Activated T-cell treated with anti-CD3 and anti-CD28 coated beads, Interleukin-2, amount 50 U/mL, for 1 hour (primary cell): ENCODE measurements around the gene CCDC92.
"Not testable (repeated sequence)": the region's sequence is repeated elsewhere in the genome, so short reads cannot be mapped to it uniquely, and the experiment has no call there.

Experiments used
- DNase-seq: peaks from one replicate; pipeline ENCODE4 v3.0.0-alpha.2; 2020

The CCDC92 gene

DNA sequence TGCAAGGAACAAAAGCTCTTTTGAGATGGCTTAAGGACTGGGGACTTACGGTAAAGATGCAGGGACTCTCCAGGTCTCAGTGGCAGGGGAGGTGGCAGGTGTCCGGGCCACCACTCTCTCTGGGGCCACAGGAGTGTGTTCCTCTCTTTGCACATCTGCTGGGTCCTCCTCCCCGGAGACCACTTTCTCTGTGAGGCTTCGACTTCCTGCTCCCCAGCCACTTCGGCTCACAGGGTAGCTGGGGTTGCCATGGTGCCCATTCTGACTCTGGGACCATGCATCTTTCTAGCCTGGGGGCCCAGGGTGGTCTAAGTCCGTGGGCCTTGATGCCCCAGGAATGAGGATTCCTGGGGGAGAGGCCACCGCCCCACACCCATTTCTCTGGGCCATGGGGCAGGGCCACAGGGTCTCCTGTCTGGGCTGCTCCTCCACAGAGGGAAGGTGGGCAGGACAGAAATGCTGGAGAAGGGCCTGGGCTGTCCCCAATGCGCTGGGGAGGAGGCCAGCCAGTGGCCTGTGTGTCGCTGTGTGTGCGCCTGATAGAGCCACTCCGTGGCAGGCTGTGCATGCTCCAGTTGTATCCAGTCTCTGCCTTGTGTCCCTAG, 38.5 kb downstream of the CCDC92 start:
- DNase-seq, result no peak

DNA sequence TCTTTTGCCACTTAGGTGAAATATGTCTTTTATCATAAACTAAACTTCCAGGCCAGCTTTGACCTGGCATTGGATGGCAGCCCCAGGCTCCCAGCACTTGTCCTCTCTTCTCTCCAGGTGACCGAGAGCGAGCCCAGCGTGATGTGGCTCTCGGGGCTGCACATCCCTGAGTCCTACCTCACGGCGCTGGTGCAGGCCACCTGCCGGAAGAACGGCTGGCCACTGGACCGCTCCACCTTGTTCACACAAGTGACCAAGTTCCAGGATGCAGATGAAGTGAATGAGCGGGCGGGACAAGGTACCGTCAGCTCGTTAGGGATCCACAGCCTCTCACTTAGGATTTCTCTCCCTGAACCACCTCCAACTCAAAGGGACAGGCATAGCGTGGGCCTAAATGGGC, 39.4 kb downstream of the CCDC92 start:
- no peak for DNase-seq

DNA sequence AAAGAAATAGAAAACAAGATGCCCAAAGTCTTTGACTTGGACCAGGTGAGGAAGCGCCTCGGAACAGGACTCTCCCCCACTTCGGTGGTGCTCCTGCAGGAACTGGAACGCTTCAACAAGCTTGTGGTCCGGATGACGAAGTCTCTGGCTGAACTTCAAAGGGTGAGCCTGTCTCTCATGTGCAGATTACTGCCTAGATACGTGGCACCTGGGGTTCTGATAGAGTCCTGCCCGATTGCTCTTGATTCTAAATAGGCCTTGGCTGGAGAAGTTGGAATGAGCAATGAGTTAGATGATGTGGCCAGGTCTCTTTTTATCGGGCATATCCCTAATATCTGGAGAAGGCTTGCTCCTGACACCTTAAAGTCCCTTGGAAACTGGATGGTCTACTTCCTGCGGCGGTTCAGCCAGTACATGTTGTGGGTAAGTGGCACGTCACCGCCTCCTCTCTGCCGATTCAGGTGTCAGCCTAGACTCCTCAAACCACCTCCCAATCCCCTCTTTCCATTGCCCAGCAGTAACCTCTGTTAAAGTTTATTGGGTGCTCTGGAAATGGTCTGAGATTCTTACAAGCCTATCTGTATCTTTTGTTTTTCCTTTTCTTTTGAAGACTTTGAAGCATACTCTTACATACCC, 40.8 kb downstream of the CCDC92 start:
- peak; percentile 51 for DNase-seq

DNA sequence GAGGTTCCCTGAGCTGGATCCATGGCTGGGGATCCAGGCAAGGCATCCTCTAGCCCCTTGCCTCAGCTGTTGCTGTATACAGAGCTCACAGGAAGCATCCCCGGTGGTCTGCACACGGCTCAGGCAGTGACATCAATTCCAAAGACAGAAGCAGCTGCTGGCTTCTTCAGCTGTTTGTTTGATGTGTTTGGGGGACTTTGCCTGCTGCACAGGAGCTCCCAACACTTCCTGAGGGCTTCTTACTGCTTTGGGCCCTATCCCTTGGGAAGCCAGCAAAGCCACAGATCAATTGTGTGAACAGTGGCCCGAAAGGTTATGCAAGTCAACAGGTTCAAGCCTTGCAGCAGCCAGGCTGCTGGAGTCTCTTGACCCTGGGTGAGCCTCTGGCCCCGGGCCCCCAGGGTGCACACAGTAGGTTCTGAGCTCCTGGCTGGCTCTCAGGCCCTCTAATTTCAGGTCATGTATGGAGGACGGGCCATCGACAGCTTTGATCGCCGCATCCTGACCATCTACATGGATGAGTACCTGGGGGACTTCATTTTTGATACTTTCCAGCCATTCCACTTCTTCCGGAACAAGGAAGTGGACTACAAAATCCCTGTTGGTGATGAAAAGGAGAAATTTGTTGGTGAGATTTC, 42.6 kb downstream of the CCDC92 start:
- DNase-seq, result no peak

DNA sequence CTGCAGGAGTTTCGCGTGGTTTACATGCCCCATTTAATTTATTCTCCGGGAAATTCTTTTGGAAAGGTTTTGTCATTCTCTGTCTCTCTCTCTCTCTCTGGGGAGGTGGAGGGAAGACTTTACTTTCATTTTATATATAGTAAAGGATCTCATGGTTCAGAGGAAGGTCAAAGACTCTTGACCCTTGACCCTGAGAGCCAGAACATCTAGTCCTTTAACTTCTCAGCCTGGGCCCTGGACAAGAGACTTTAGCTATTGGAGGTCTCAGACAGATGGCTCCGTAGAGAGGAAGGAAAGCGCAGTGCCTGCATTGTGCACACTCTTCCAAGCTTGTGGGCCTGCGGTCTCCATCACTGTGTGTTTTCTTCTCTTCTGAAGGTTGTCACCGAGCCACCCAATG, 43.7 kb downstream of the CCDC92 start:
- no peak for DNase-seq

DNA sequence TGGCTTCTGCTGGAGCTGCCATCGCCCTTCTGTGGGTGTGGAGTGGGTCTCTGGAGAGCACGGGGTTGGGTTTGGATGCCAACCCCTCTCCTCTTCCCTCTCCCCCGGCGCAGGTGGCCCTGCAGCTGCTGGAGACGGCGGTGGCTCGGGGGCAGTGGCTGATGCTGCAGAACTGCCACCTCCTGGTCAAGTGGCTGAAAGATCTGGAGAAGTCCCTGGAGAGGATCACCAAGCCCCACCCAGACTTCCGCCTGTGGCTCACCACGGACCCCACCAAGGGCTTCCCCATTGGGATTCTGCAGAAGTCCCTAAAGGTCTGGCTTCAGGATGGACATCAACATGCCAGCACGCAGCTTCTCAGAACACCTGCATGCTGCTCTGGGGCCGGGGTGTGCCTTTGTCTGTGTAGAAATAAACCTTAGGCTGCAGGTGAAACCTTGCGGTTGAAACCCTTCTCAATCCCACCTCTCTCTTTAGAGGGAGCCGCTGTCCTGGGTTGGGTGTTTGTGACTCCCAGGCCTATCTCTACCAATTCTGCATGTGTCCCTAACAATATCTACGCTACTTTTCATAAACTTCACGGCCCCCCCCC, 44.3 kb downstream of the CCDC92 start:
- DNase-seq, result no peak

DNA sequence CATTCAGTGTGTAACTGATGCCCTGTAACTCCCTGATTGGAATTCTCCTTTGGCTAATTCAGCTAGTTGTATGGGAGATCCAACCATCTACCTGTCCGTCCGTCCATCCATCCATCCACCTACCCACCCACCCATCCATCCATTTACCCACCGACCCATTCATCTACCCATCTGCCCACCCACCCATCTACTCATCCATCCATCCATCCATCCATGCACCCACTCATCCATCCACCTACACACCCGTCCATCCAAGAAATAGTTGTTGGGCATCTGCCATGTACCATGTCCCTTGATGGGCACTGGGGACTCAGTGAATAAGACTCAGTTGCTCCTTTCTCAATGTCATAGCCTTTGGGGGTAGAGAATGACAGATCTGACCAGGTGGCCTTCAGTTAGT, 48.1 kb downstream of the CCDC92 start:
- DNase-seq, result no peak

DNA sequence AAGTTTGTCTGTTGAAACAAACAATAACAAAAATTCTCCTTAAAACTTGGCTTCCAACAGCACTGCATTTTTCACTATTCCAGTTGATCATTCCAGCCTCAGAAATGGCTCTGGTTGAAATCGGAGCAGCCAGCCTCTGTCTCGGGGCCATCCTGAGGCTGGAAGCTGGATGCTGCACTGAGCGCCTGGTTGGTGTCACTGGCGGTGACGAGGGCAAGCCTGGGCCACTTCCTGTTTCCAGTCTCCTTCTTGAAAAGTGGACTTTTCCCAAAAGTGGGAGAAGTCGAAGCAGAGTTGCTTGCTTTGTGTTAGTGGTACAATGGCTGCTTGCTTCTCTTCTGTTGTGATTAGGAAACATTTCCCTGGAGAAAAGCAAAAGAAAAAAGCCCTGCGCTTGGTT, 48.7 kb downstream of the CCDC92 start:
- no peak for DNase-seq

DNA sequence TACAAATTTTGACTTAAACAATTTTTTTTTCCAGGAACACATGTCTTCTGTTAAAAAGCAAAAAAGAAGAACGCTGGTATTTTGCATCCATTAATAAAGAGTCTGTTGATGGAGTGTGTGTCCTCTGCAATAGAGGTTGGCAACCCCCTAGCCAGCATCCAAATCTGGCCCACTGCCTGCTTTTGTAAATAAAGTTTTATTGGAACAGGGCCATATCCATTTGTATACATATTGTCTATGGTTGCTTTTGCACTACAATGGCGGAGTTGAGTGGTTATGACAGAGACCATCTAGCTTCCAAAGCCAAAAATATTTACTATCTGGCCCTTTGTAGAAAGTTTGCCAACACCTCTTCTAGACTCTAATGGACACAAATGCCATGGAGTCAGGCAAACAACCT, 49.6 kb downstream of the CCDC92 start:
- DNase-seq, result no peak

DNA sequence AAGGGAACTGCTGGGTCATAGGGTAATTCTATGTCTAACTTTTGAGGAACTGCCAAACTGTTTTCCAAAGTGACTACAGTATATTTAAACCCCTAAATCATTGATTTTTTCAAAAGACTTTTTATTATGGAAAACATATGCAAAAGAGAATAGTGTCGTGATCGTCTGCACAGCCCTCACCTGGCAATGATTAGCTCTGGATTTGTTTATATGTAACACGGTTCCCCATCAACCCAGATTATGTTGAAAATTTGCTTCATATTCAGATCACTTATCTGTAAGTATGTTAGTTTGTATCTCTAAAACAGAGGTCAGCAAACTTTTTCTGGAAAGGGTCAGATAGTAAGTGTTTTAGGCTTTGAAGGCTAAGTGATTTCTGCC, 52.7 kb downstream of the CCDC92 start:
- no peak for DNase-seq

DNA sequence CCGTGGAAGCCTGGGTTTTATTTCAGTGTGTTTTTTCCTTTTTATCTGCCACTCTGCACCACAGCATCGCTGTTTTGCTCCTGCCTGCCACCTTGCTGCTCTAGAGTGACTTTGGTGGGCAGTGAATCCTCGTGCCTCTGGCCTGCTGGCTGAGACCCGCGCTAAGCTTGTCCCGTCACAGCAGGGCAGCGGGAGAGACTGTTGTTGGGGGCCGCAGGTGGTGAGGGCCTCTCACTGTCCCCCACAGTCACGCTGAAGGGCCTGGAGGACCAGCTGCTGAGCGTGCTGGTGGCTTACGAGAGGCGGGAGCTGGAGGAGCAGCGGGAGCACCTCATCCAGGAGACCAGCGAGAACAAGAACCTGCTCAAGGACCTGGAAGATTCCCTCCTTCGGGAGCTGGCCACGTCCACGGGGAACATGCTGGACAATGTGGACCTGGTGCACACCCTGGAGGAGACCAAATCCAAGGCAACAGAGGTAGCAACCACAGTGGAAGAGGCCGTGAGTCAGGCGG, 55.2 kb downstream of the CCDC92 start:
- DNase-seq, result no peak

DNA sequence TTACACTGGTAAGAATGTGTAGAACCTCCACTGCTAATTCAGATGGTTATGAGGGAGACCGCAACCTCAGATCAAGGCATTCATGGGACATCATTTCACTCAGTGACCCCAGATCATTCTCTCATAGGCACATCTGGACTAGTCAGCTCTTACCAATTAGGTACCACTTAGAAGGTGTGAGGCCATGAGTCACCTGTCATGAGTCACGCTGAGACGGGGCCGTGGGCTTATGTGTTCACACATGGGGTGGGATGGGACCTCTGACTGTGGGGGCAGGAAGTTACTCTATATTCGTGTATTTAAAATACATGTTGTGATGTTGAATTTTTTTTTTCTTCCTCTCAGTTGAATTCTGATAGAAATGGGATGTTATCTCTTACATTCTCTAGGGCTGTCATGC, 55.9 kb downstream of the CCDC92 start:
- DNase-seq, result no peak

DNA sequence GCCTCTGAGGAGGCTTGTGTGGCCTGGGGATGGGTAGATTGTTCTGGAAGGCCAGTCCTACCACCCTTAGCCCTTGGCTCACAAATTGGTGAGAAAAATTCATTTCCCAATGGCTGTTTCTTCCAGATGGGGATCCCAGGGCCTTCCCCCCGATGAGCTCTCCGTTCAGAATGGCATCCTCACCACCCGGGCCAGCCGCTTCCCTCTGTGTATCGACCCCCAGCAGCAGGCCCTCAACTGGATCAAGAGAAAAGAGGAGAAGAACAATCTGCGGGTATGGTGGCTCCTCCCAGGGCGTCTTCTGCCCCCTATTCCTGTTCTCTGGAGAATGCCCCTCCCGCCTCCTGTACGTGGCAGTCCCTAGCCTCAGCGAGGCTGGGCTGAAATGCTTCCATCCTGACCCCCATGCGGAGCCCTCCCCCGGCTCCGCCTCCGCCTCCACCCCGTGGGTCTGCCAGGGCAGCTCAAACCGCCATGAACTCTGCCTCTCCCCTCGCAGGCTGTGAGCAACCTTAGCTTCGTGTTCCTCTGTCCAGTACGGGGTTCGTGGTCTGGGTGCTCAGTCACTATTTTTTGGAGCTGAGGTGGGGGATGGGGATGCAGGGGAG, 57.8 kb downstream of the CCDC92 start:
- no peak for DNase-seq

DNA sequence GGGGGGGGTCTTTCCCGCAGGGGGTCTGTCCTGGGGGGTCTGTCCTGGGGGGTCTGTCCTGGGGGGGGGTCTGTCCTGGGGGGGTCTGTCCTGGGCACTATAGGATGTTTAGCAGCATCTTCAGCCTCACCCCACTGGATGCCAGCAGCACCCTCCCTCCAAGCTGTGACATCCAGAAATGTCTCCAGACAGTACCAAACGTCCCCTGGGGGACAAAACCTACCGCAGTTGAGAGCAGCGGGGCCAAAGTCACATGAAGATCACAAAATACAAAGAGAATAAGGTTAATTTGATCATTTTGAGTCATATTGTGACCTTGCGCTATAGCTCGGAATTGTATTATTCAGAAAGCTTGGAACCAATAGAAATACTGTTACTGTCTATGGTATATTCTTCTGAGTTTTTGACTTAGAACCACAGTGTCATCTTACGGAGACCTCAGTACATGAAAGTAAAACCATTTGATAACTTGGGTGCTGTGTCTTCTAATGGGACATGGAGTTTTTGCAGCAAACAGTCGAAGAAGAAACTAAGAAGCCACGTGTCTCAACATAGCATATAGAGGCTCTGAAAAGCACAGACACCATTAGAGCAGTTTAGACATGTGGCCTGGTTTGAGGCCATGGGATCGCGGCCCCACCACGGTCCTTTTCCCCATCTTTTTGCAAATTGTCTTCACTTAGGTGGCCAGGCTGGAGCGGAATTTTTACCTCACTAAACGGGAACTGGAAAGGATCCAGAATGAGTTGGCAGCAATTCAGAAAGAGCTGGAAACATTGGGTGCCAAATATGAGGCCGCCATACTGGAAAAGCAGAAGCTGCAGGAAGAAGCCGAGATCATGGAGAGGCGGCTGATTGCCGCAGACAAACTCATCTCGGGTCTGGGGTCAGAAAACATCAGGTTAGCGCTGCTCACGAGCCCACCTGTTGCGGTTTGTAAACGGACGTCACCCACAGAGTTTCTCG, 59.9 kb downstream of the CCDC92 start:
- DNase-seq, result no peak

DNA sequence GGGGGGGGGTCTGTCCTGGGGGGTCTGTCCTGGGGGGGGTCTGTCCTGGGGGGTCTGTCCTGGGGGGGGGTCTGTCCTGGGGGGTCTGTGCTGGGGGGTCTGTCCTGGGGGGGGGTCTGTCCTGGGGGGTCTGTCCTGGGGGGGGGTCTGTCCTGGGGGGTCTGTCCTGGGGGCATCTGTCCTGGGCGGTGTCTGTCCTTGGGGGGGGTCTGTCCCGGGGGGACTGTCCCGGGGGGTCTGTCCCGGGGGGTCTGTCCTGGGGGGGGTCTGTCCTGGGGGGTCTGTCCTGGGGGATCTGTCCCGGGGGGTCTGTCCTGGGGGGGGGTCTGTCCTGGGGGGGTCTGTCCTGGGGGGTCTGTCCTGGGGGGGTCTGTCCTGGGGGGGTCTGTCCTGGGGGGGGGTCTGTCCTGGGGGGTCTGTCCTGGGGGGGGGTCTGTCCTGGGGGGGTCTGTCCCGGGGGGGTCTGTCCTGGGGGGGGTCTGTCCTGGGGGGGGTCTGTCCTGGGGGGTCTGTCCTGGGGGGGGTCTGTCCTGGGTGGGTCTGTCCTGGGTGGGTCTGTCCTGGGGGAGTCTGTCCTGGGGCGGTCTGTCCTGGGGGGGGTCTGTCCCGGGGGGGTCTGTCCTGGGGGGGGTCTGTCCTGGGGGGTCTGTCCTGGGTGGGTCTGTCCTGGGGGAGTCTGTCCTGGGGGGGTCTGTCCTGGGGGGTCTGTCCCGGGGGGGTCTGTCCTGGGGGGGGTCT, 60.8 kb downstream of the CCDC92 start:
- DNase-seq, result not testable (repeated sequence)

DNA sequence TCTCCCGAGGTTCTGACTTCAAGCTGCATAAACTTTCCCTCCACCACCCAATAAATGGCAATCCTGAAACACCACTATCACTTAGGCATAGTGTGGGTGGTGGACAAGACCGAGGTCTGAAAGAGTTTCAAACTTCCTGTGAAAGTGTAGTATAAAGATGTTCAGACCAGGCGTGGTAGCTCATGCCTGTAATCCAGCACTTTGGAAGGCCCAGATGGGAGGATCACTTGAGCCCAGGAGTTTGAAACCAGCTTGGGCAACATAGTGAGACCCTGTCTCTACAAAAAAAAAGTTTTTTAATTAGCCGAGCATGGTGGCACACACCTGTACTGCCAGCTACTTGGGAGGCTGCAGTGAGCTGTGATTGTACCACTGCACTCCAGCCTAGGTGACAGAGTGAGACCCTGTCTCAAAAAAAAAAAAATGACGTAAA, 61.9 kb downstream of the CCDC92 start:
- DNase-seq, result no peak

DNA sequence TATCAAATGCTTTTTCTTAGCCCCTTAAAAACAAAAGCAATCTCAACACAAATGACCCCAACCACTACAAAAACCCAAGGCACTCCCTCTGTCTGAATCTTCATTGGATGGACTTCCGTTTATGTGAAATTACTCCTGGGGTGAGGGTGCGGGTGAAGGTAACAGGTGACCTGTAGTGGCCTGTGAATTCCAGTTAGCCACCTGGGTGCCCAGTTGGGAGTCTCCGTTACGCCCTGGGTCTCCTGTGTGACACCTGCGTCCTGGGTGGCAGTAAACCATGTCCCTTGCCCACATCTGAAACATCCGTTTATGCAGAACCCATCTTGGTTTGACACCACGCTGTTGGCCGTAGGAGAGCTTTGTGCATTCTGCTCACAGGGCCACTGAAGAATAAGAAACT, 62.6 kb downstream of the CCDC92 start:
- DNase-seq, result no peak

DNA sequence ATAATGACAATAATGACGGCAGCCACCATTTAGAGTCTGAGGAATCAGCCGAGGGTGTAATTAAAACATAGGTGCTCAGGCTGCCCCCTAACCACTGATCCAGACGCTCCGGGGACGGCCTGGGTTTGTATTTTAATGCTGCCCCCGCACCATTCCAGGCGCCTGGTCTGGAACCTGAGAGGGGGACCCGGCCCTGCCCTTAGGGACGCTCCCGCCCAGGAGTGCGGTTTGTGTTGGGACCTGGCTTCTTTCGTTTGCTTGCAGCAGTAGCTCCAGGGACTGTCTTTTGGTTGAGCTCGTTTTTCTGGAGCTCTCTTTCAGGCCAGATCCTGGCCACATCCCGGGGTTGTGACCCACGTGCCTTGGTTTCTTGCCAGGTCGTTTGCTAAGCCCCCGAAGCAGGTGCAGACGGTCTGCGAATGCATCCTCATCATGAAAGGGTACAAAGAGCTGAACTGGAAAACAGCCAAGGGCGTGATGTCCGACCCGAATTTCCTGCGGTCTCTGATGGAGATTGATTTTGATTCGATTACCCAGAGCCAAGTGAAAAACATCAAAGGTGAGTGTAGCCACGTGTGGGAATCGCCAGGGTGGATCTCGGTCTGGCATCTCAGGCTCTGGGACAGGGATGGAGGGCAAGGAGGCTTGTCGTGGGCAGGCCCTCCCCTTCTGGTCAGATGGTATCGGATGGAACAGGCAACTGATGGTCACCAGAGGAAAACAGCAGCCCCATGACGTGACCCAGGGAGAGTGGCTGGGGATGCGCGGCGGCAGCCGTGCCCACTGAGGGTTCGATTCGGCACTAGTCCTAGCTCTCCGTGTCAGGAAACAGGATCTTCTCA, 63.5 kb downstream of the CCDC92 start:
- no peak for DNase-seq

DNA sequence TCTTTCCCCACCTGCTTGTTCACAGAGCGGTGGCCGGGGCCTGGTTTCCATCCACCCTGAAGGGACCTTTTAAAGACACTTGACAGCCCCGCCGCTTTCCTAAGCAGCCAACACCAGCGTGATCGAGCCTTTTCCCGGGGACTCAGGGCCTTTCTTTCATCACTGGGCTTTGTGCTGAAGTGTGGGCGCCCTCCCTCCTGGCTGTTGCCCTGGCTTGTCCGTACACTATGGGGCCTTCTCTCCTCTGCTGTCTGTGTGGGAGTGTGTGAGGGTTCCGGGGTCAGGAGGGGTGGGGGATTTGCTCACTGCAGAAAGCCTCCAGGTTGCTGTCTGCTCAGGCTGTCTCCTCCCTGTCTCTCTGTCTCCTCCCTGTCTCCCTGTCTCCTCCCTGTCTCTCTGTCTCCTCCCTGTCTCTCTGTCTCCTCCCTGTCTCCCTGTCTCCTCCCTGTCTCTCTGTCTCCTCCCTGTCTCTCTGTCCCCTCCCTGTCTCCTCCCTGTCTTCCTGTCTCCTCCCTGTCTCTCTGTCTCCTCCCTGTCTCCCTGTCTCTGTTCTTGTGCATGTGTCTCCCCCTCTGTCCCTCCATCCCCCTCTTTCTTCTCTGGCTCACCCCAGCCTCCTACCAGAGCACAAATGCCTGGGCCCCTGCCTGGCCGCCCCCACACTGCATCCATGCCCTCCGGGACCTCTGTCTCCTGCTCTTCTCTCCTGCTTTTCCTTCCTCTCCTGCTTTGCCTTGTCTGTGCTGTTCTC, 64.7 kb downstream of the CCDC92 start:
- DNase-seq, result no peak
